Smooth muscle cell (in vitro differentiated cells): ENCODE data around the gene CLDN24. TPM values are rescaled to one million over a fixed set of nuclear protein-coding genes. Genes with fewer than 3 reads are reported as not detected.

Experiments used
- DNase-seq: peaks from one replicate; lab custom pipeline; 2025; ENCODE audit not compliant: unreplicated experiment; lab: John Stamatoyannopoulos, UW
- H2AFZ ChIP-seq: fragments of 200-600 bp; sonication (generic); 2 replicates; pipeline ENCODE4 v1.6.0; 2016; ENCODE audit warnings: antibody characterized with exemption, low read depth, mild to moderate bottlenecking
- H3F3A ChIP-seq: fragments of 200-600 bp; sonication (generic); 2 replicates; pipeline ENCODE4 v1.6.0; 2017; ENCODE audit warnings: antibody characterized with exemption, low read depth
- H3K27ac ChIP-seq: fragments of 200-600 bp; sonication (generic); 2 replicates; pipeline ENCODE4 v1.5.1; 2016; ENCODE audit warnings: low read depth, mild to moderate bottlenecking
- H3K27me3 ChIP-seq: fragments of 200-600 bp; sonication (generic); 2 replicates; pipeline ENCODE4 v1.6.1; 2016; ENCODE audit warnings: low read depth, mild to moderate bottlenecking
- H3K36me3 ChIP-seq: fragments of 200-600 bp; sonication (generic); 2 replicates; pipeline ENCODE4 v1.5.1; 2016; ENCODE audit warnings: low read depth
- H3K4me1 ChIP-seq: fragments of 200-600 bp; sonication (generic); 2 replicates; pipeline ENCODE4 v1.5.1; 2016; ENCODE audit warnings: low read depth
- H3K4me2 ChIP-seq: fragments of 200-600 bp; sonication (generic); 2 replicates; pipeline ENCODE4 v1.6.0; 2016; ENCODE audit warnings: mild to moderate bottlenecking
- H3K4me3 ChIP-seq: fragments of 200-600 bp; sonication (generic); 2 replicates; pipeline ENCODE4 v1.5.1; 2016; ENCODE audit warnings: mild to moderate bottlenecking
- H3K79me2 ChIP-seq: fragments of 200-600 bp; sonication (generic); 2 replicates; pipeline ENCODE4 v1.6.0; 2016; ENCODE audit warnings: low read depth, mild to moderate bottlenecking
- H3K9ac ChIP-seq: fragments of 200-600 bp; sonication (generic); 2 replicates; pipeline ENCODE4 v1.6.0; 2016; ENCODE audit warnings: low read depth
- H3K9me3 ChIP-seq: fragments of 200-600 bp; sonication (generic); replicated peaks from 2 replicates; pipeline ENCODE4 v1.5.1; 2016; ENCODE audit warnings: low read depth
- H4K20me1 ChIP-seq: fragments of 200-600 bp; sonication (generic); 2 replicates; pipeline ENCODE4 v1.6.0; 2016; ENCODE audit warnings: low read depth
- WGBS: methylation state at CpG from one replicate; pipeline ENCODE4 v1.1.7; 2016; ENCODE audit warnings: low lambda C conversion rate; 5-methylcytosine and 5-hydroxymethylcytosine counted together
- polyA plus RNA-seq: library from polyadenylated mRNA; unstranded; fragments of >200 nt; fragmentation: Nextera tagmentation; extraction: Ambion mirVana; gene quantifications from 2 replicates; pipeline ENCODE4 v1.2.1, GENCODE V29; 2016
- total RNA-seq: library from RNA; depleted of rRNA; stranded (reverse); fragments of >200 nt; gene quantifications from 2 replicates; pipeline ENCODE4 v1.2.3, GENCODE V29; 2014
- TF ChIP-seq, protein P1 (sequence below): fragments of 200-600 bp; sonication (generic); IDR thresholded peaks from 2 replicates; pipeline ENCODE4 v1.5.1; 2017; ENCODE audit warnings: borderline replicate concordance, mild to moderate bottlenecking, antibody characterized with exemption; ENCODE audit not compliant: insufficient read depth, poor library complexity, severe bottlenecking

CLDN24 gene
- total and polyA plus RNA-seq, 2 experiments from 2014 or later = not detected

DNA sequence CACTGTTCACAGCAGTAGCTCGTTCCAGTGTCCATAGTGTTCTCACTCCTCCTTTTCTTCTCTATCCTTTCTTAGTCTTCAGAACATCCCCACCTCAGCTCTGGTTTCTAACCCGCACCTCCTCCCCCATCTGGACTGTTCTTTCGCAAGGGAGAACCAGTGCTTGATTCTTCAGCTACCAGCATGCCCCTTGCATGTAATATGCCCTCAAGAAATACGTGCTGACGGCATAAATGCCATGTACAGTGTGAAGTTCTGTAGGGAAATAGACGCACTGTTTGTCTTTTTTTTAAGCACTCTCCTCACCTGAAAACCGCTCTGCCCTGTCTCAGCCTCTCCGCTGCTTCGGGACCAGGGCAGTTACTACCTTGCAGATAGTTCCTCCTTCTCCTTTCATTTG lies 7.4 kb downstream of the CLDN24 start:
- Histone ChIP-seq H4K20me1 (no peaks in the 10 kb centered on the region), H3K4me1 (no peaks in the 10 kb centered on the region), H3K36me3 (no peaks in the 10 kb centered on the region), H3K79me2 (no peaks in the 10 kb centered on the region), H3K4me2 (no peak overlapping the region), H3K9me3 (no peaks in the 10 kb centered on the region), H3K4me3 (no peak overlapping the region), H3K27ac (no peak overlapping the region), H2AFZ (no peak overlapping the region), H3K9ac (no peak overlapping the region), H3F3A (no peaks in the 10 kb centered on the region), H3K27me3 (no peaks in the 10 kb centered on the region)
- 92% methylated on average over 9 of the region's 9 CpGs for WGBS
- TF ChIP-seq, protein P1, sequence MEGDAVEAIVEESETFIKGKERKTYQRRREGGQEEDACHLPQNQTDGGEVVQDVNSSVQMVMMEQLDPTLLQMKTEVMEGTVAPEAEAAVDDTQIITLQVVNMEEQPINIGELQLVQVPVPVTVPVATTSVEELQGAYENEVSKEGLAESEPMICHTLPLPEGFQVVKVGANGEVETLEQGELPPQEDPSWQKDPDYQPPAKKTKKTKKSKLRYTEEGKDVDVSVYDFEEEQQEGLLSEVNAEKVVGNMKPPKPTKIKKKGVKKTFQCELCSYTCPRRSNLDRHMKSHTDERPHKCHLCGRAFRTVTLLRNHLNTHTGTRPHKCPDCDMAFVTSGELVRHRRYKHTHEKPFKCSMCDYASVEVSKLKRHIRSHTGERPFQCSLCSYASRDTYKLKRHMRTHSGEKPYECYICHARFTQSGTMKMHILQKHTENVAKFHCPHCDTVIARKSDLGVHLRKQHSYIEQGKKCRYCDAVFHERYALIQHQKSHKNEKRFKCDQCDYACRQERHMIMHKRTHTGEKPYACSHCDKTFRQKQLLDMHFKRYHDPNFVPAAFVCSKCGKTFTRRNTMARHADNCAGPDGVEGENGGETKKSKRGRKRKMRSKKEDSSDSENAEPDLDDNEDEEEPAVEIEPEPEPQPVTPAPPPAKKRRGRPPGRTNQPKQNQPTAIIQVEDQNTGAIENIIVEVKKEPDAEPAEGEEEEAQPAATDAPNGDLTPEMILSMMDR = no peak
- DNase-seq = no peak

DNA sequence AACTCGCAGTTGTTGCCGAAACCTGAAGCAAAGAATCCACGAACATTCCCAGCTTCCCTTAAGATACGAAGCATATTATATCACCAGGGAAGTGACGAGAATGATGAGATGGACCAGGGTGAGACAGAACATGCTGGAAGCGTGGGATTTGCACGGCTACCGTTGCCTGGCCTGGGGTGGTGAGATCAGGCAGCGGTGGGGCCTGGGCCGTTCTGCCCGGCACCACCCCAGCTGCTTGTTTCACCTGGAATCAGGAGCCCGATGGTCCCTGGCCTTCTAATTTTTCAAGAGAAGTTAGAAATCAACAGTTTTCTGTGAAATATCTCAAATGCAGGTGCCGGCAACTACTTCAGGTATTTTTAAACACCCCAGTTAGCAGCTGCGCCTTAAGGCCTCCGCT lies 7.9 kb downstream of the CLDN24 start:
- H3K36me3 ChIP-seq = no peaks in the 10 kb centered on the region
- H3K79me2 ChIP-seq = no peaks in the 10 kb centered on the region
- no peaks in the 10 kb centered on the region for H3K9me3 ChIP-seq
- no peak overlapping the region for H3K27ac ChIP-seq
- no peak overlapping the region for H2AFZ ChIP-seq
- no peaks in the 10 kb centered on the region for H3K27me3 ChIP-seq
- no peak for DNase-seq
- H3K4me3 ChIP-seq = no peak overlapping the region
- H4K20me1 ChIP-seq = no peaks in the 10 kb centered on the region
- 97% methylated on average over 15 of the region's 15 CpGs for WGBS
- no peak overlapping the region for H3K4me2 ChIP-seq
- TF ChIP-seq, protein P1 = no peak
- no peaks in the 10 kb centered on the region for H3K4me1 ChIP-seq
- H3F3A ChIP-seq = no peaks in the 10 kb centered on the region
- no peak overlapping the region for H3K9ac ChIP-seq

DNA sequence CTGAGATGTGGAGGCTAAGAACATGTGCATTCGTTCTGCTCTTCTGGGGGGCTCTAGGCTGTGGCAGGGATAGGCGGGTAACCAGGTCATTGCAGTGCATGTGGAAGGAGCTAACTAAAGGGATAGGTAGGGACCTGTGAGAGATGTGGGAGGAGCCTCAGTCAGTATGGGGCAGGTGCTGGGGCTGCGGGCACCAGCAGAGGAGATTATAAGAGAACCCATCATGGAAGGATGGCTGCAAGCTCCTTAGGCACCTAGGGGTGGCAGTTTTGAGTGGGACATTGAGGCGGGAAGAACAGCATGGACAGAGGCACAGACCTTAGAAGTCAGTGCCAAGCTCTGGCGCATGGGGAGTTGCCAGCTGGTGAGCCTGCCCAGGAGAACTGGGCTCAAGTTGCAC lies 9.4 kb downstream of the CLDN24 start:
- WGBS = 98% methylated on average over 5 of the region's 5 CpGs
- Histone ChIP-seq H3K27ac (no peak overlapping the region), H2AFZ (no peak overlapping the region), H3K9ac (no peak overlapping the region), H3K4me3 (no peak overlapping the region), H3F3A (no peaks in the 10 kb centered on the region), H3K4me2 (no peak overlapping the region), H4K20me1 (no peaks in the 10 kb centered on the region), H3K9me3 (no peaks in the 10 kb centered on the region), H3K79me2 (no peaks in the 10 kb centered on the region), H3K27me3 (no peaks in the 10 kb centered on the region), H3K4me1 (no peaks in the 10 kb centered on the region), H3K36me3 (no peaks in the 10 kb centered on the region)
- no peak for DNase-seq
- TF ChIP-seq, protein P1 = no peak

DNA sequence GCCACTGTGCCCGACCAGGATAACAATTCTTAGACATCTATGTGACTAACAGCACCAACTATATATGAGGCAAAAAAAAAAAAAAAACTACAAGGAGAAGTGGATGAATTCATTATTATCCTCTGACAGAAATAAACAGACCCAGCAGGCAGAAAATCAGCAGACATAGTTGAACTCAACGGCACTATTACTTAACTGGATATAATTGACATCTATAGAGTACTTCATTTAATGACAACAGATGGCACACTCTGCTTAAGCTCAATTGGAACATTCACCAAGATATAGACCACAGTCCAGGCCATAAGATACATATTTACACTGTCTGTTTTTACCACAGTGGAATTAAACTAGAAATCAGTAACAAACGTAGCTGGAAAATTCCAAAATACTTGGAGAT lies 15.4 kb downstream of the CLDN24 start:
- no peak for DNase-seq
- H3F3A ChIP-seq = no peaks in the 10 kb centered on the region
- 87% methylated on average over 3 of the region's 3 CpGs for WGBS
- H3K4me2 ChIP-seq = no peak overlapping the region
- H3K9ac ChIP-seq = no peak overlapping the region
- no peaks in the 10 kb centered on the region for H3K36me3 ChIP-seq
- H3K27me3 ChIP-seq = no peaks in the 10 kb centered on the region
- no peaks in the 10 kb centered on the region for H3K9me3 ChIP-seq
- no peak overlapping the region for H3K4me3 ChIP-seq
- H4K20me1 ChIP-seq = no peaks in the 10 kb centered on the region
- H3K4me1 ChIP-seq = no peaks in the 10 kb centered on the region
- no peak overlapping the region for H2AFZ ChIP-seq
- TF ChIP-seq, protein P1 = no peak
- H3K27ac ChIP-seq = no peak overlapping the region
- H3K79me2 ChIP-seq = no peaks in the 10 kb centered on the region
